GM19324 (cell line): Measurements from ENCODE around the gene PSRC1.
"Not testable (repeated sequence)": the region's sequence is repeated elsewhere in the genome, so short reads cannot be mapped to it uniquely, and the experiment has no call there.

Experiments used
- ATAC-seq: cut with Tn5 transposase; IDR thresholded peaks from one replicate; pipeline ENCODE4 v1.9.1; 2021; ENCODE audit warnings: mild to moderate bottlenecking, moderate library complexity; ENCODE audit not compliant: unreplicated experiment, low FRiP score

Gene PSRC1

DNA sequence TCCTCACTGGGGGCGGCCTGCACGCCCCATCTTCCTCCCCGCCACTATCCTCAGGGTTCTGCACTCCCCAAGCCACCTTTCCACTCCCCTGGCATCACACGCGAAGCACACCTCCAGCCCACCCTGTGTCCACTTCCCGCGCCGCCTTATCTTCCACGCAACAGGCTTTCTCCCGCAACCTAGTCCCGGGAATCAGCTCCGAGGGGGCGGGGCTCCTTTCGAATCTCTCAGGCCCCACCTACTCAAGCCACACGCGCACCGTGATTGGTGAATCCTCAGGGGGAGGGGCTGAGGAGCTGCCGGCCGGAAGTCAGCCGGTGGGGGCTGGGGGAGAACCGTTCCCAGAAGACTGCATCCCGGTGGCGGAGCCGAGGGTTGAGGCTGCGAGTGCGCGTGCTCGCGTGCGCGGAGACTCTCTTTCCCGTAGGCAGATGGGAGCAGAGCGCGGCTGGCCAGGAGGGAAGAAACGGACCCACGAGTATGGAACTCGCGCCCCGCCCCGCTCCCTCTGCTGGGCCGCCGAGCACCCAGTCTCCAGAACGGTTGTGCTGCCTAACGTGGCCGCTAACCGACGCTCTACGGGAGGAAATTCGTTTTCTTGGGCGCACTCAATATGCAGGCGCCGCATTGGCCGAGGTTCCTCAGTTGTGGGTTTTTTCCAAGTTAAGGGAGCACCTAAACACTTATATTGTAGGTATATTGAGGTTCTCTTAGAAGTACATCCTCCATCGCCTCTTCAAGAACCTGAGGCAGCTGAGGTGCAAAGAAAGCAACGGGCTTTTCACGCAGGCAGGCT lies at the start of gene PSRC1:
Gene PSRC1 (minus strand): TSS at position 194 of the 796 bp plus-strand sequence.
- ATAC-seq = peak; percentile 97

DNA sequence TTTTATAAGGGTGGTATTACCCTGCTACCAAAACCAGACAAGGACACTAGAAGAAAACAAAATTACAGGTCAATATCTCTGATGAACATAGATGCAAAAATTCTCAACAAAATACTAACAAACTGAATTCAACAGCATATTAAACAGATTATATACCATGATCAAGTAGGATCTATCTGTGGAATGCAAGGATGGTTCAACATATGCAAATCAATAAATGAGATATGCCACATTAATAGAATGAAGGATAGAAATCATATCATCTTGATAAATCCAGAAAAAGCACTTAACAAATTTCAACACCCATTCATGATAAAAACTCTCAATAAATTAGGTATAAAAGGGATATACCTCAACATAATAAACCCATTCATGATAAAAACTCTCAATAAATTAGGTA lies 48.2 kb upstream of the PSRC1 start:
- ATAC-seq = no peak

DNA sequence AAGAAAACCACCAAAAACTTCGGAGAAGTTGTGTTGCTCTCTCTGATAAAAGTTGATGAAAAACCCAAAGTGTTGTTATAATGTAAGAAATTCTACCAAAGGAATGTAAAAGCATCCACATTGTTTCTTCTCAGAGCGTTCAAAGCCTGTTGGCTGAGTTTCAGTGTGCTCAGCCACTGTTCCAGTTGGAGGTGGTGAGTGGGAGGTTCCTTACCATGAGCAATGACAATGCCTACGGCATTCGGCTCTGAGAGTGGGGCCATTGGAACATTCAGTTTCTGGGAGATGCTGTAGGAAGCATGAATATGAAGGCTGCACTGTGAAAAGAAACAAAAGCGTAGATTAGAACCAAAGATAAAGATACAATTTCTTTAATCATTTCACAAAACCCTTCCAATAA lies 44.3 kb upstream of the PSRC1 start:
- ATAC-seq = no peak

GRCh38 chr1:109322974-109323373 lies 40.0 kb upstream of the PSRC1 start:
- no peak for ATAC-seq

DNA sequence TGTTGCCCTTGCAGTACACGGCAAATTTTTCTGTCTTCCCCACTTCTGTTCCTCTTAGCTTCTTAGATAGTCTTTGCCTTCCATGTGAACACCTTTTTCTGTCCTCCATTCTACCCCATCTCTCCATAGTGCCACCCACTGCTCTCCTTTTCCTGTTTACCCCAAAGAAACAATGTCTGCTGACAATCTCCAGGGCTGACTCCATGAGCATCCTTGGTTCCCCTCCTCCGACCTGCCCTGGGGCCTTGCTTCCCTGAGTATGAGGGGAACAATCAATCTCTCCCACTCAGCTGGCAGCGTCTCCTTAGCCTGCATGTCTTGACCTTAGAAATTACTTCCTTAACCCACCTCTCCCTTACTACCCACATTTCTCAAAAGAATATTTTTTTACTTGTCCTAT lies 36.2 kb upstream of the PSRC1 start:
- ATAC-seq = no peak

DNA sequence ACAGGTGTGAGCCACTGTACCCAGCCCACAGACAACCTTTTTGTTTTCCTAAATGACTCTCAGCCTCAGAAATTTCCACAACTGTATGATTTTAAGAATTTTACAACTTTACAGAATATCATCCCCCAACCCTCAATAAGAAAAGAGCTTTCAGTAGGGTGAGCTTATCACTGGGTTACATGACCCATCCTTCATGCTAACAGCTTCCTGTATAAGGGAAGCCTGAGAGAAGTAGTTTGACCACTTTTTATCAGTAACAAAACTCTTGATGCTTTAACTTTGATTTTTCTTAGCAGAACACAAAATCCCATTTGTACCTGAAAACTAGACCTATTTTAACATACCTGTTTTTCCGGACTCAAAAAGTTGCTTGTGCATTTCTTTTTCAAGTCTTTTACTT lies 33.6 kb upstream of the PSRC1 start:
- no peak for ATAC-seq

- ATAC-seq = no peak
Observed at GRCh38 chr1:109315288-109315687, 32.3 kb upstream of the PSRC1 start.

DNA sequence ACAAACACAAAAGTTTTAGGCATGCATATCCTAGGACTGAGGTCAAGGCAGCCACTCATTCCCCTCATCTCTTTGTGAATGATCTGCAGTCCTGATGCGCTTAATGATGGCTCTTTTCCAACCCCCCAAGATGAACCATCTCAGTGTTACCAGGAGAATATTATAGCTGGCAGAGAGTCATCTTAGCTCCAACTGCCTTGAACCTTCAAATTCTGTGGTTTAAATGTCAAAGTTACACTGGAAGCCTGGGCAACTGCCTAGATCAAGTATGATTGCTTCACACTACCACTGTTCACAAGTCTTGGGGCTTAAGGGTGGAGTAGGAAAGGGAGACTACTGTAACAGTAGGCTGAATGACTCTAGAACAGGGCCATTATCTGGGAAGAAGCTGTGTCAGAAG lies 31.9 kb upstream of the PSRC1 start:
- ATAC-seq = no peak

DNA sequence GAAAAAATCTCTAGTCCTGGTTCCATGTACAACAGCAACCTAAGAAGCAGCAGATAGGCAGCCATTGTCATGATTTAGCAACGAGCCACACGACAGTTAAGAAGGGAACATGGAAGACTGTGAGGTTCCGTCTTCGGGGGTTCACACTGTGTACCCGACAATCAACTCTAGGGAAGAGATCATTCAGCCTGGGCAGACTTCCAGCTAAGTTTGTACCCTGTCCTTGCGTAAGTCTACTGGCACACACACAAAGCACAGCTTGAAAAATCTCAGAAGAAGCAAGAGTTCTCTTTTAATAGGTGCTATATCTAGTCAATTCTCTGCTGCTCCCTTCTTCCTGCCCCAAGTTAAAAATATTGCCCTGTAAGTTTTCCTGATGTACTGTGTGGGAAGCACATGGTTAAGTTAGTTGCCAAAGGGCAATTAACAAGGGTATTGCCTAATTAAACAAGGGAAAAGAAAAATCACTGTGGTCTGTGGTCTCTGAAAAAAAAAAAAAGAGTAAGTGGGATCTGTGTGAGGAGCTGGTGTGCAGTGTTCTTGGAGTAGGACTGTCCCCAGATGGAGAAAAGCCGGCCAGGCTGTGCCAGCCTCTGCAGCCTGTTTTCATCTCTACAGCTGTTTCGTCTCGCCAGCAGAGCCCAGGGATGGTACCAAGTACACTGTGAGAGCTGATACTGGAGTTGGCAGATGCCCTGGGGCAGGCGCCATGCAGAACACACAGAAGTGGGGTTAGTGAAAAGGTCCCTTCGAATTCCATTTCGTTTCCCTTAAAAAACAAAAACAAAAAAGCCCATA lies 30.2 kb upstream of the PSRC1 start:
- no peak for ATAC-seq

- ATAC-seq = no peak
Observed at GRCh38 chr1:109312246-109312645, 29.3 kb upstream of the PSRC1 start.

DNA sequence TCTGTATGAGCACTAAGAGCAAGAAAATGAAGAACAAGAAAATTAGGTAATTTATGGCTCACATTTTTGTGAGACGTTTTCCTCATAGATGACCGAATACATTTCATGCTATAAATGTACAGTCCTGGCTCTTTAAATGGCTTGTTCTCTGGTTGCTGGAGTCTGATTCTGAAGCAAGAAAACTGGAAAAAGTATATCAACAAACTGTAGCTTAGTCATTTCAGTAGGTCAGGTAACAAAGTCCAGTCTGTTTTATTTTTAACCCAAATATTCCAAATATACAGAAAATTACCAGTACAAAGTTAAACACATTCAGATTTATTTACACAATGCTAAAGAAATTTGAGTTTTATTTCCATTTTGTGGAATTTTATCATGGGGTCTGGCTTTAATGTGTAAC lies 26.4 kb upstream of the PSRC1 start:
- no peak for ATAC-seq

GRCh38 chr1:109307274-109308021 lies 24.5 kb upstream of the PSRC1 start:
- ATAC-seq = no peak

- no peak for ATAC-seq
Observed at GRCh38 chr1:109306832-109307273, 23.9 kb upstream of the PSRC1 start, which contains the start of gene MYBPHL. Gene MYBPHL (minus strand): TSS chr1:109307011. CDS start chr1:109306991, 20 bp downstream.

DNA sequence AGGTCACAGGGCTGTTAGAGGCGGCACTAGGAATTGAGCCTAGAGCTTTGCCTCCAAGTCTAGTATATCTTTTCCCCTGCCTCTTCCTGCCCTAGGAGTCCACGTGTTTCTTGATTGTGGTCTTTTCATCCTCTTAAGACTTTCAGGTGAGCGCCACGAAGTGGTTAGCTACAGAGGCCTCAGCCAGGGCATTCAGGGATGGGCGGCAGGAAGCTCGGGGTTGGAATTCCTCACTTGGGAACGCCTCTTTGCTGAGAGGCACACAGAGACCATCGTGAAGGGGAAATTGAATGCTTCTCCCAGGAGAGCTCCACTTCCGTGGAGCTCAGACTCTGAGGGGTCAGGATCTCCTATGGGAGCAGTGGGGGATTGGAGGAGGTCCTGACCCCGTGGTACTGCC lies 23.0 kb upstream of the PSRC1 start:
- ATAC-seq = not testable (repeated sequence)

- no peak for ATAC-seq
Observed at GRCh38 chr1:109304226-109304920, 21.4 kb upstream of the PSRC1 start.

- ATAC-seq = no peak
Observed at GRCh38 chr1:109301874-109302273, 18.9 kb upstream of the PSRC1 start.

GRCh38 chr1:109300650-109301151 lies 17.8 kb upstream of the PSRC1 start:
- no peak for ATAC-seq

GRCh38 chr1:109299558-109300343 lies 16.8 kb upstream of the PSRC1 start:
- no peak for ATAC-seq
